SH-SY5Y (cell line): ENCODE data around the gene NECTIN1.

Experiments
- GATA2 ChIP-seq: IDR thresholded peaks from 2 replicates; pipeline ENCODE4 v1.6.1; 2011; ENCODE audit warnings: mild to moderate bottlenecking, low read depth, low read length
- GATA3 ChIP-seq: IDR thresholded peaks from 2 replicates; pipeline ENCODE4 v1.6.1; 2011; ENCODE audit warnings: low read depth, mild to moderate bottlenecking, low read length, moderate library complexity

GRCh38 chr11:119700536-119701346 is 28.3 kb downstream of the NECTIN1 start:
- TF ChIP-seq GATA3 = no peak
- no peak for TF ChIP-seq GATA2
